WI38 (cell line): ENCODE measurements around the gene FGF14.

ENCODE experiments used
- H3K4me3 ChIP-seq: 2 replicates; pipeline ENCODE4 v1.5.1; 2011; ENCODE audit warnings: low read depth, mild to moderate bottlenecking, control low read depth, low read length
- TF ChIP-seq, protein P1 (sequence below): IDR thresholded peaks from 2 replicates; pipeline ENCODE4 v1.5.1; 2012; ENCODE audit warnings: low read depth, mild to moderate bottlenecking, control low read depth, low read length

FGF14 gene

GRCh38 chr13:102002287-102002686 is 399.6 kb downstream of the FGF14 start:
- TF ChIP-seq, protein P1, sequence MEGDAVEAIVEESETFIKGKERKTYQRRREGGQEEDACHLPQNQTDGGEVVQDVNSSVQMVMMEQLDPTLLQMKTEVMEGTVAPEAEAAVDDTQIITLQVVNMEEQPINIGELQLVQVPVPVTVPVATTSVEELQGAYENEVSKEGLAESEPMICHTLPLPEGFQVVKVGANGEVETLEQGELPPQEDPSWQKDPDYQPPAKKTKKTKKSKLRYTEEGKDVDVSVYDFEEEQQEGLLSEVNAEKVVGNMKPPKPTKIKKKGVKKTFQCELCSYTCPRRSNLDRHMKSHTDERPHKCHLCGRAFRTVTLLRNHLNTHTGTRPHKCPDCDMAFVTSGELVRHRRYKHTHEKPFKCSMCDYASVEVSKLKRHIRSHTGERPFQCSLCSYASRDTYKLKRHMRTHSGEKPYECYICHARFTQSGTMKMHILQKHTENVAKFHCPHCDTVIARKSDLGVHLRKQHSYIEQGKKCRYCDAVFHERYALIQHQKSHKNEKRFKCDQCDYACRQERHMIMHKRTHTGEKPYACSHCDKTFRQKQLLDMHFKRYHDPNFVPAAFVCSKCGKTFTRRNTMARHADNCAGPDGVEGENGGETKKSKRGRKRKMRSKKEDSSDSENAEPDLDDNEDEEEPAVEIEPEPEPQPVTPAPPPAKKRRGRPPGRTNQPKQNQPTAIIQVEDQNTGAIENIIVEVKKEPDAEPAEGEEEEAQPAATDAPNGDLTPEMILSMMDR: no peak
- no peak overlapping the region for H3K4me3 ChIP-seq

DNA sequence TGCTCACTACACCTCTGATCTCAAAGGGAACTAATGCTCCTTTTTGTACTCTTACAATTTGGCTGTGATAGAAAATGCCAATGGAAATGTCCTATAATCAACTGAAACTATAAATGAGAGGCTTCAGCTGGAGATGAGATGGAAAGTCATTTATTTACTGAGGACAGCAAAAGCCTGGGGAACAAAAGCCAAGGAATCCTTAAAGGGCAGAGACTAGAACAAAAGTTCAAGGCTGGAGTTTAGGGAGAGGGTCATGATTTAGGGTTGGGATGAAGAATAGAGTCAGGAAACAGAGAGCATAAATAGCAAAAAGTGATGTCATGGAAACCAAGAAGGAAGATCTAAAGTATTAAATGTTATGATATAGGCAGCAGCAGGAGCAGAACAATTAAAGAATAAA is 401.1 kb downstream of the FGF14 start:
- TF ChIP-seq, protein P1: no peak
- no peak overlapping the region for H3K4me3 ChIP-seq

GRCh38 chr13:101998129-101998528 is 403.7 kb downstream of the FGF14 start:
- H3K4me3 ChIP-seq: no peak overlapping the region
- TF ChIP-seq, protein P1: no peak

DNA sequence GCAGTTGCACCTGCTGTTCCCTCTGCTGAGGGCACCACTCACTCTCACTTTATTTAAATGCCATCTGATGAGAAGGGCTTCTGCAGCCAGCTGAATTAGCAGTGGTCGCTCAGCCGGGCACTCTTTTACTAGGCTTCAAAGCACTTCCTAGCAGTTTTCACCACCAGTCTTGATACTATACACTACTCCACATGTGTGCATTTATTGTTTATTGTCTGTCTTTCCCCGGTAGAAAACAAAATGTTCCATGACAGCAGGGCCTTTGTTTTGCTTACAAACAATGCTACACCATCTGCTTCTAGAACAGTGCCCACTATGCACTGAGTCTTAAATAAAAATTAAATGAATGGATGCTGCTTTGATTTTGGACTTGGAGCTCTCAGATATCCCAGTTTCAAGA is 404.9 kb downstream of the FGF14 start:
- no peak overlapping the region for H3K4me3 ChIP-seq
- TF ChIP-seq, protein P1: no peak

DNA sequence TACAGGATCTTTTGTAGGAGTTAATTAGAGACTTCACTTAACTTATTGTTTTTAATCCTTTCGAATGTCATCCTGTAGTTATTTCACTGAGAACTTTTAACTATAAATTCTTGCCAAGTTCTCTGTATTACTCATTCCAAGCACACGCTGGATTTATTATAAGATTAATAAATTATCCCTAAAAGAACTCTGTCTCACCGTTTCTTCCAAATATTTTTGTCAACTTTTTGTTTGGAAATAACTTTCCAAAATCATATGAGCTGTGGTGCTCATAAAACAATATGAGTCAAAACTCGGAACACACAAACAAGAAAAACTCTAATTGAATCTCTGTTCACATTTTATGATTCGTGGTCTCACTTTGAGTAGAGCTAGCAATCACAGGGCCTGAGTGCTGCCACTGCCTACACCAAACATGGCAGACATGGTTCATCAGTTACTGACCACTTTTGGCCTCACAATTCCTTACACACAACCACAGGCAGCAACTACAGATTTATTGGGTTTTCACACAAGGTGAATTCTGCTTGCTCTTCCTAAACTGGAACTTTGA is 412.0 kb downstream of the FGF14 start:
- no peak overlapping the region for H3K4me3 ChIP-seq
- TF ChIP-seq, protein P1: no peak

GRCh38 chr13:101988140-101988539 is 413.7 kb downstream of the FGF14 start:
- no peak overlapping the region for H3K4me3 ChIP-seq
- TF ChIP-seq, protein P1: no peak

GRCh38 chr13:101986316-101986715 is 415.5 kb downstream of the FGF14 start:
- TF ChIP-seq, protein P1: no peak
- H3K4me3 ChIP-seq: no peak overlapping the region
